Activated T-cell treated with anti-CD3 and anti-CD28 coated beads, Interleukin-2, amount 50 U/mL, for 24 hours (primary cell): ENCODE measurements around the gene TMTC2.
A peak's percentile ranks its signal among the peaks of the same experiment; 100 is the strongest.

Source experiments
- DNase-seq: peaks from one replicate; pipeline ENCODE4 v3.0.0-alpha.2; 2020
- H3K27ac Mint-ChIP-seq: 2 replicates; pipeline ENCODE4 v1.8.0; 2020; ENCODE audit warnings: mild to moderate bottlenecking, mixed read lengths
- H3K27me3 Mint-ChIP-seq: 2 replicates; pipeline ENCODE4 v1.8.0; 2020; ENCODE audit warnings: mixed read lengths
- H3K36me3 Mint-ChIP-seq: 2 replicates; pipeline ENCODE4 v1.8.0; 2020; ENCODE audit warnings: low read depth, mixed read lengths
- H3K4me1 Mint-ChIP-seq: 2 replicates; pipeline ENCODE4 v1.8.0; 2020; ENCODE audit warnings: low read depth, mixed read lengths
- H3K4me3 Mint-ChIP-seq: 2 replicates; pipeline ENCODE4 v1.8.0; 2020; ENCODE audit warnings: mild to moderate bottlenecking, moderate library complexity, mixed read lengths
- H3K9me3 Mint-ChIP-seq: 2 replicates; pipeline ENCODE4 v1.8.0; 2020; ENCODE audit warnings: mixed read lengths

Gene TMTC2

DNA sequence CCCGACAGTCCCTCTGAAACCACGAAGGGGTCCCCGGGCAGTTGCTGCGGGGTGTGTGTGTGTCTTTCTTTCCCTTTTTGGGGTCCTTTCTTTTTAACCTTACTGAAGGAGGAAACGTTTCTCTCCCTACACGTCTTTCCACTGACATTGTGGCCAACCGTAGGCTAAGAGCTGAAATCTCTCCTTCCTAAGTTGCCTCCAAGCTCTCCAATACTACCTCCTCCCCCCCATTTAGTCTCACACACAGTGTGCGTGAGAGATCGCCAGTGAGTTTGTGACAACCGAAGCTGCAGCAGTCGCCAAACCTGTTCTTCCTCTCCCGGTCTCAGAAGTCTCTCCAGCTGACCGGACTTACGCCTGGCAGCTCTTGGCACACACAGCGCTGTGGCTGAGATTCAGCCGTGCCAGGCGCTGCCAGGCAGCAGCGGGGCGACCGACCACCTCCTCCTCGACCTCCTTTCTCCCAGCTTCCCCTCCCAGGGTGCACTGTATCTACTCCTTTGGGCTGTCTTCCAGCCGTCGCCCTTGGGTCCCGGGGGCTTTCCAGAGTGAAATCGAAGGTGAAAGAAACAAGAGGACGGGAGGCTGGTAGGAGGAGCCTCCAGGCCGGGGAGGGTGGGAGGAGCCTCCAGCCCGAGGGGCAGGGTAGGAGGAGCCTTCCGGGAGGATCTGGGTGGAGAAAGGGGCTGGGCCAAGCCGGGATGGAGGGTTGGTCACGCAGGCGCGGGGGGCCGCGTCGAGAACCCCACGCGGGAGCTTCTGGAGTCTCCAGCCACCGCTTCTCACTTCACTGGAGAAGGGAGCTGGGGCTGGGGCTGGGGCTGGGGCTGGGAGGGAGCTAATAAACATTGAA is at the start of gene TMTC2:
Gene TMTC2 (plus strand): TSS at position 739 of the 853 bp plus-strand sequence.
- H3K4me1 Mint-ChIP-seq, result peaks cover 18% of the 10 kb centered on the region

GRCh38 chr12:82638324-82638723 is 48.4 kb upstream of the TMTC2 start:
- DNase-seq, result no peak
- H3K27me3 Mint-ChIP-seq, result no peaks in the 10 kb centered on the region
- H3K4me1 Mint-ChIP-seq, result no peaks in the 10 kb centered on the region
- no peaks in the 10 kb centered on the region for H3K36me3 Mint-ChIP-seq
- H3K27ac Mint-ChIP-seq, result no peak overlapping the region
- H3K9me3 Mint-ChIP-seq, result peaks cover 2% of the 10 kb centered on the region
- H3K4me3 Mint-ChIP-seq, result no peak overlapping the region

More for the DNA sequence above, at the start of gene TMTC2:
- Mint-ChIP-seq H3K27ac (peak within 1 kb of the TSS; percentile 83), H3K4me3 (peak within 1 kb of the TSS; percentile 86), H3K36me3 (peaks cover 11% of the 10 kb centered on the region), H3K9me3 (no peaks in the 10 kb centered on the region), H3K27me3 (peaks cover 13% of the 10 kb centered on the region)
- peak; percentile 96 for DNase-seq

DNA sequence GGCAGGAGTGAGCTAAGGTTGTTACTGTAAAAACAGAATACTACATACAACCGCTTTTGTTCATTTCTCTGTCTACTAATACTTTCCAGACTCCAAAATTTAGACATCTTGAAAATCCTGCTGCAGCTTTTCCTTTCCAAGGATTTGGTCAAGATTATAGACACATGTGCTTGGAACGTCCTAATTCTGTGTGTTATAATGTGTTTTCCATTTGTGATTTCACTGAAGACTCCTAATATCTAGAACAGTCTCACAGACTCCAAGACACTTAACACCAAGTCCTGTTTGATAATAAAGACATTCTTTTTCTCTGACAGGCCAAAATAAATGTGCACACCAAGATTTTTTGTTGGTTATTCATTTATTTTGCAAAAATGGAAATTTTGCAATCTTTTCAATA is 41.8 kb upstream of the TMTC2 start:
- Mint-ChIP-seq H3K36me3 (no peaks in the 10 kb centered on the region), H3K27ac (no peak overlapping the region)

GRCh38 chr12:82645414-82645813 is 41.3 kb upstream of the TMTC2 start:
- Mint-ChIP-seq H3K4me3 (no peak overlapping the region), H3K36me3 (no peaks in the 10 kb centered on the region), H3K4me1 (peaks cover 3% of the 10 kb centered on the region), H3K9me3 (peaks cover 2% of the 10 kb centered on the region), H3K27ac (no peak overlapping the region), H3K27me3 (no peaks in the 10 kb centered on the region)
- DNase-seq, result no peak

More for the DNA sequence above, 41.8 kb upstream of the TMTC2 start:
- Mint-ChIP-seq H3K9me3 (peaks cover 2% of the 10 kb centered on the region), H3K4me1 (peaks cover 1% of the 10 kb centered on the region), H3K27me3 (no peaks in the 10 kb centered on the region), H3K4me3 (no peak overlapping the region)
- DNase-seq, result no peak

GRCh38 chr12:82647853-82648252 is 38.9 kb upstream of the TMTC2 start:
- H3K36me3 Mint-ChIP-seq, result no peaks in the 10 kb centered on the region
- peaks cover 2% of the 10 kb centered on the region for H3K9me3 Mint-ChIP-seq
- DNase-seq, result no peak
- H3K4me1 Mint-ChIP-seq, result peaks cover 8% of the 10 kb centered on the region
- no peak overlapping the region for H3K27ac Mint-ChIP-seq
- H3K27me3 Mint-ChIP-seq, result no peaks in the 10 kb centered on the region
- H3K4me3 Mint-ChIP-seq, result no peak overlapping the region

DNA sequence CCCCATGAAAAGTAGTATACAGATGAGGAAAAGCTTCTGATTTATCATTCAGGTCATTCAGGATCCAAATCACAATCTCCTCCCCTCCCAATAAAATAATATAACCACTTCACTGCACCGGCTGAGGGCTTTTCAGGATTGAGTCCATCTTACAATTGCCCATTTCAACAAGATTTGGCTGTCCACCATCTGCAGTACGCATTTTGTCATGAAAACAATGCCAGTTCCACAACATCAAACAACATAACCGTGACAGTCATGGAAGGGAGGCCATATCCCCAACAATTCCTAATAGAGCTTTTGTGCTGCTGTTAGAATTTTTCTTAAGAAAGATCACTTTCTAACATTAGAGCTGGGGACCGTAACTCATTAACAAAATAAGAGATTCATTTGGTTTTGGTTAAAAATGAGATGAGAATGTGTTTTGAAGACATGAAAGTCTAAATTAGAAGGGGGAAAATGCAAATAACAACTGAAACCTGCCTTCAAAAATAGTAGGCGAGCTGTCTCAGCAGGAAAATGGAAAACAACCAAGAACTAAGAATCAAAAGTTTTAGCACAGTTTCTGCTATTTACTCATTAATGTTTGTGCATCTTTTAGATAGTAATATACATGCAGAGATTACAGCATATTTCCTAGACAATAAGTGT is 38.3 kb upstream of the TMTC2 start:
- peaks cover 8% of the 10 kb centered on the region for H3K4me1 Mint-ChIP-seq
- DNase-seq, result no peak
- no peak overlapping the region for H3K27ac Mint-ChIP-seq
- no peaks in the 10 kb centered on the region for H3K36me3 Mint-ChIP-seq
- no peaks in the 10 kb centered on the region for H3K27me3 Mint-ChIP-seq
- H3K4me3 Mint-ChIP-seq, result no peak overlapping the region
- no peaks in the 10 kb centered on the region for H3K9me3 Mint-ChIP-seq

DNA sequence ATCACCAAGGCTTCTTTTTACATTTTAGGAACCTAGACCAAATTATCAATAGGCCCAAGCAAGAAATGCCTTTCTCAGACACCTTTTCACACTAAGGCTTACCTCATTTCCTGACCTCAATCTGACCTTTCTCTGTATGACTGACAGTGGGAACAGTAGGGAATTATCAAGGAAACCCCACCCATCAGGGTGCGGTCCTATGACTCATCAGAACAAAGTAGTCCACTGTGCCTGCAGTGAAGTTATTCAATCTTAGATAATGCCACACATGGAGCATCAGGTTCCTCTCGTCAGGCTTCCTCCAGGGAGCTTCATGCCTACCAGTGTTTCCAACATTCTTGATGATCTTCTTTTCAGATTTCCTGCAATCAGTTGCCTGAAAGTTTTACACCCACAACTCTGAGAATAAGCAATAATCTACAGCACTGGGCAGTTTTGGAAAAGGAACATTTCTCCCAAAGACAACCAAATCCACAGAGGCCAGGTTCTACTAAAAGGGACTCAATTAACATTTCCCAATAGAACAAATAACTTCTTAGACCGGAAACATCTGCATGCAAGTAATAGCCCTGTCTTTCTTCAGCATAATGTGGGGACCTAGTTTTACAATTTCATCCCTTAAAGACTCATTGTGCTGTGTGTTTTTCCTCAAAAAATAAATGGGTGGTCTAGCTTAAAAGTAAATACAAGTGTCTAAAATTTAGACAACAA is 35.9 kb upstream of the TMTC2 start:
- no peak for DNase-seq
- Mint-ChIP-seq H3K36me3 (no peaks in the 10 kb centered on the region), H3K4me3 (no peak overlapping the region), H3K27ac (no peak overlapping the region), H3K4me1 (peaks cover 8% of the 10 kb centered on the region), H3K27me3 (no peaks in the 10 kb centered on the region), H3K9me3 (no peaks in the 10 kb centered on the region)

GRCh38 chr12:82651489-82651888 is 35.2 kb upstream of the TMTC2 start:
- no peaks in the 10 kb centered on the region for H3K9me3 Mint-ChIP-seq
- no peaks in the 10 kb centered on the region for H3K36me3 Mint-ChIP-seq
- no peak for DNase-seq
- no peak overlapping the region for H3K27ac Mint-ChIP-seq
- H3K4me3 Mint-ChIP-seq, result no peak overlapping the region
- H3K27me3 Mint-ChIP-seq, result peaks cover 3% of the 10 kb centered on the region
- H3K4me1 Mint-ChIP-seq, result peaks cover 8% of the 10 kb centered on the region

DNA sequence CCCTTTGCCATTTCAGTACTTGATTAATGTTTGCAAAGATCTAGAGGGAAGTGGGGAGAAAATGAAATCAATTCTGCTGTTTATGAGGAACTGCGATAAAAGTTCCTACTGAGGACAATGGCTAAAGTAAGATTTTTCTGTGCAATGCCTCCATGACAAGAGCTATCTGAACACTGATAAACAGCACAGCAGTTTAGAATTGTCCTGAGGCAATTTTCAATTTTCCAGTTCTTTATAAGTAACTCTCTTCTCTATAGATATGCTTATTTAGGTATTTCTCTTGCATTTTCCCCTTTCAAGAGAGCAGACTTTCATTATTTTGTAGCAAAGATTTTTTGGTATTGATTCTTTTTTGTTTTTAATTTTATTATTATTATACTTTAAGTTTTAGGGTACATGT is 34.6 kb upstream of the TMTC2 start:
- H3K4me3 Mint-ChIP-seq, result no peak overlapping the region
- H3K9me3 Mint-ChIP-seq, result no peaks in the 10 kb centered on the region
- peaks cover 8% of the 10 kb centered on the region for H3K4me1 Mint-ChIP-seq
- H3K27me3 Mint-ChIP-seq, result peaks cover 5% of the 10 kb centered on the region
- H3K27ac Mint-ChIP-seq, result no peak overlapping the region
- DNase-seq, result no peak
- no peaks in the 10 kb centered on the region for H3K36me3 Mint-ChIP-seq

GRCh38 chr12:82655751-82656150 is 31.0 kb upstream of the TMTC2 start:
- Mint-ChIP-seq H3K27me3 (peaks cover 8% of the 10 kb centered on the region), H3K4me1 (peaks cover 2% of the 10 kb centered on the region), H3K4me3 (no peak overlapping the region), H3K36me3 (no peaks in the 10 kb centered on the region), H3K9me3 (no peaks in the 10 kb centered on the region), H3K27ac (no peak overlapping the region)
- DNase-seq, result no peak

GRCh38 chr12:82659343-82660207 is 27.1 kb upstream of the TMTC2 start:
- Mint-ChIP-seq H3K36me3 (no peaks in the 10 kb centered on the region), H3K4me3 (no peak overlapping the region), H3K27ac (no peak overlapping the region), H3K27me3 (peaks cover 8% of the 10 kb centered on the region), H3K9me3 (no peaks in the 10 kb centered on the region), H3K4me1 (no peaks in the 10 kb centered on the region)
- DNase-seq, result no peak

DNA sequence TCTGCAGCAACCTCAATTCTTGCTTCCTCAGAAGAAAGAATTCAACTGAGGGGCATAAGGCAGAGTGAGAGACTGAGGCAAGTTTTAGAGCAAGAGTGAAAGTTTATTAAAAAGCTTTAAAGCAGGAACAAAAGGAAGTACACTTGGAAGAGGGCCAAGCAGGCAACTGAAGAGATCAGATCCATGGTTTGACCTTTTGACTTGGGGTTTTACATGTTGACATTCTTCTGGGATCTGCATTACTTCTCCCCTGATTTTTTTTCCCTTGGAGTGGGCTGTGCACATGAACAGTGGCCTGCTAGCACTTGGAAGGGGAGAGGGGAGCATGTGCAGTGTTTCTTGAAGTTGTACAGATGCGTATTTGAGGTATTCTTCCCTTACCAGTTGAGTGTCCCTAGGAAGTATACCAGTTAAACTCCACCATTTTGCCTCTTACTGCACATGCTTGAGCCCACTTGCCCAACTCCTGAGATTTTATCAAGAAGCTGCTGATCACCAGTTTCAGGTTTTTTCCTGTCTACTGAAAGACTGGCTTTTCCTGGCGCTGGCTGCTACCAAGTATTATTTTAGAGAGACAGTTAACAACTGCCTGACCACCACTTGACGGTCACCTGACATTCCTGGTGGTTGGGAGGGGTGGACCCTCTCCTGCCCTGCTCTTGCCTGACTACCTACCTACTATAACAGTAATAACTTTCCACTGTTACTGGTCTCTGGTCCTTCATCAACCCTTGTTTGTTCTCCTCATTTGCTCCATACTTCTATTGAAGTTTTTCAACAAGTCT is 26.0 kb upstream of the TMTC2 start:
- Mint-ChIP-seq H3K27me3 (peaks cover 11% of the 10 kb centered on the region), H3K27ac (no peak overlapping the region), H3K4me3 (no peak overlapping the region), H3K4me1 (no peaks in the 10 kb centered on the region), H3K9me3 (no peaks in the 10 kb centered on the region), H3K36me3 (no peaks in the 10 kb centered on the region)
- no peak for DNase-seq

DNA sequence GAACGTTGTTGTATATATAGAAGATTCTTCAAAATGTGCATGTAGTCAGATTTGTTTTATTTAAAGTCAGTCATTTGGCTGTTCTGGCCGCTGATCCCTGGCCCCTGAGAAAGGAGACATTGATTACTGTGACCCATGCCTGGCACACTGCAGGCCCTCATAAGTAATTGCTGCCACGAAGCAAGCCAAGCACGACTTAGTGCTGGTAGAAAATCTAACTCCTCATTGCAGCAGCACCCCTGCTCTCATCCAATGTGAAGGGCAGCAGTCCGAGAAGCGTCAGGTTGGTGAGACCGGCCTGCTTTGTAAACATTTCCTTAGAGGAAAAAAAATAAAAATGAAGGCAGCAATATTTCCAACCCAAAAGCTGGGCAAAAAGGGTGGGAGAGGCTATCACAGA is 22.8 kb upstream of the TMTC2 start:
- no peaks in the 10 kb centered on the region for H3K4me1 Mint-ChIP-seq

More for the DNA sequence above, 22.8 kb upstream of the TMTC2 start:
- H3K9me3 Mint-ChIP-seq, result no peaks in the 10 kb centered on the region
- H3K27ac Mint-ChIP-seq, result no peak overlapping the region
- no peak for DNase-seq
- no peak overlapping the region for H3K4me3 Mint-ChIP-seq
- peaks cover 10% of the 10 kb centered on the region for H3K27me3 Mint-ChIP-seq
- no peaks in the 10 kb centered on the region for H3K36me3 Mint-ChIP-seq
